Measurements from ENCODE around the gene MAST2.
"Not testable (repeated sequence)": the region's sequence is repeated elsewhere in the genome, so short reads cannot be mapped to it uniquely, and the experiment has no call there.

The MAST2 gene

GRCh38 chr1:45952072-45952471 lies 148.7 kb downstream of the MAST2 start:
- DNase-seq, result no peak

GRCh38 chr1:45953934-45954847 lies 150.8 kb downstream of the MAST2 start:
- DNase-seq, result no peak

- no peak for DNase-seq
Measured at GRCh38 chr1:45957684-45958083, 154.3 kb downstream of the MAST2 start.

- no peak for DNase-seq
Measured at GRCh38 chr1:45958317-45958716, 154.9 kb downstream of the MAST2 start.

GRCh38 chr1:45960930-45961715 lies 157.7 kb downstream of the MAST2 start:
- DNase-seq, result no peak

GRCh38 chr1:45961936-45962335 lies 158.5 kb downstream of the MAST2 start:
- DNase-seq, result not testable (repeated sequence)

- no peak for DNase-seq
Measured at GRCh38 chr1:45968941-45969666, 165.7 kb downstream of the MAST2 start.

- DNase-seq, result no peak
Measured at GRCh38 chr1:45969866-45970265, 166.5 kb downstream of the MAST2 start.

- no peak for DNase-seq
Measured at GRCh38 chr1:45971335-45971734, 167.9 kb downstream of the MAST2 start.

GRCh38 chr1:45971922-45972531 lies 168.6 kb downstream of the MAST2 start:
- DNase-seq, result no peak

GRCh38 chr1:45972621-45973020 lies 169.2 kb downstream of the MAST2 start:
- no peak for DNase-seq

- no peak for DNase-seq
Measured at GRCh38 chr1:45973121-45973520, 169.7 kb downstream of the MAST2 start.

- DNase-seq, result peak; percentile 43
Measured at GRCh38 chr1:45974541-45975269, 171.3 kb downstream of the MAST2 start.

GRCh38 chr1:45976623-45977022 lies 173.2 kb downstream of the MAST2 start:
- DNase-seq, result no peak

- peak; percentile 99 for DNase-seq
Measured at GRCh38 chr1:45979074-45979777, 175.8 kb downstream of the MAST2 start.

GRCh38 chr1:45979778-45980176 lies 176.4 kb downstream of the MAST2 start:
- peak; percentile 94 for DNase-seq

GRCh38 chr1:45982359-45982758 lies 178.9 kb downstream of the MAST2 start:
- no peak for DNase-seq

- no peak for DNase-seq
Measured at GRCh38 chr1:45983967-45984366, 180.6 kb downstream of the MAST2 start.

- no peak for DNase-seq
Measured at GRCh38 chr1:45987204-45987603, 183.8 kb downstream of the MAST2 start.

- no peak for DNase-seq
Measured at GRCh38 chr1:45989249-45989648, 185.8 kb downstream of the MAST2 start.

GRCh38 chr1:45994423-45994822 lies 191.0 kb downstream of the MAST2 start:
- DNase-seq, result no peak
